ENCODE results near the gene RAI14.

RAI14 gene

GRCh38 chr5:34832568-34832967 lies 176.4 kb downstream of the RAI14 start:
- DNase-seq, result no peak

- DNase-seq, result no peak
Measured at GRCh38 chr5:34833090-34833489, 177.0 kb downstream of the RAI14 start.

DNA sequence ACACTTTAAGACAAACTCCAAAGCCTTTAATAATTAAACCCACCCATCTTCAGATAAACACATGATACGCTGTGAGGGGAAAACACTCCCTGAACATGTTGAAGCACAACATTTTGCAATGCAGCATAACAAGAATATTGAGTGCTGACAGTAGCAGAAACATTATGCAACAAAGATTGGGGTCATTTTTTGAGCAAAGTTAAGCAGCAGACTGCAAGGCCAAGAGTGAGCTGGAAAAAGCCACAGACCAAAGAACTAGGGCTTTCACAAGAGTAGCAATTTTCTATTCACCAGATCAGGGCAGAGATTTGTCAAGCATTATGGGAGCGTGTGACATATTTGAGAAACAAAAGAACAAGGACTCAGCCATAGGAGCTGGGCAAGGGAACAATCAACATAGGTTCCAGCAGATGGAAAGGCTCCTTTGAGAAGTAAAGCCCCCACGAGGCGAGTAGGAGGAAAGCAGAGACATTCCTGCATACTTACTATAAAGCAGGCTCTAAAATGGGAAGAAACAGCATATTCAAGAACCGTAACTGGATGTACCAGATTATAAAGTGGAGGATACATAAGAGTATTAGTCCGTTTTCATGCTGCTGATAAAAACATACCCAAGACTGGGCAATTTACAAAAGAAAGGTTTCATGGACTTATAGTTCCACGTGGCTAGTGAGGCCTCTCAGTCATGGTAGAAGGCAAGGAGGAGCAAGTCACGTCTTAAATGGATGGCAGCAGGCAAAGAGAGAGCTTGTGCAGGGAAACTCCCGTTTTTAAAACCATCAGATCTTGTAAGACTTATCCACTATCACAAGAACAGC lies 178.1 kb downstream of the RAI14 start:
- DNase-seq, result no peak

GRCh38 chr5:34834794-34835089 lies 178.6 kb downstream of the RAI14 start:
- DNase-seq, result no peak

DNA sequence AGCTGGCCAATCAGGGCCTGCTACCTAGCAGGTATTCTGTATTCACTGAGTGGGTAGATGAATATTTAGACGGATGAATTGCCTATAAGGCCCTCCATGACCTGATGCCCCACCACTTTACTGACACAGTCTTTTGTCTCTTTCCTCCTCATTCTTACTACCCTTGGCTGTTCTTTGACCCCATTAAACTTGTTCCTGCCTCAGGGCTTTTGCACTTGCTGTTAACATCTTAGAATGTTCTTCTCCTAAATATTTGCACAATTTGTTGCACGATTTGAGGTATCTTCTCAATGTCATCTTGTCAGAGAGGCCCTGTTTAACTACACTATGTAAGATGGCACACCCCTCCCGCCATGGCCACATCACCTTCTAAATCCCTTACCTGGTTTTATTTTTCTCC lies 179.5 kb downstream of the RAI14 start:
- no peak for DNase-seq

- peak; percentile 95 for DNase-seq
Measured at GRCh38 chr5:34838785-34839714, 182.9 kb downstream of the RAI14 start, which contains the start of gene TTC23L. TTC23L (plus strand) TSS chr5:34839164; CDS start chr5:34840672, 1,508 bp downstream.

DNA sequence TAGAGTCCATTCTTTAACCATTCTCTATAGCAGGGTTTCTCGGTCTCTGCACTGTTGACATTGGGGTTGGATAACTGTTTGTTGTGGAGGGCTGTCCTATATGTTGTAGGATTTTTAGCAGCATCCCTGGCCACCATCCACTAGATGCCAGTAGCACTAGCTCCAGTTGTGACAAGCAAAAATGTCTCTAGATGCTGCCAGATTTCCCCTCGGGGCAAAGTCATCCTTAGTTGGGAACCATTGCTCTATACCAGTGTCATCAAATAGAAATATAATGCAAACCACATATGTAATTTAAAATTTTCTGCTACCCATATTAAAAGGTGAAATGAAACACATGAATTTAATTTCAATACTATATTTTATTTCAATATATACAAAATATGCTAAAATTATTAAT lies 185.7 kb downstream of the RAI14 start:
- DNase-seq, result no peak

GRCh38 chr5:34842554-34842953 lies 186.4 kb downstream of the RAI14 start:
- no peak for DNase-seq

DNA sequence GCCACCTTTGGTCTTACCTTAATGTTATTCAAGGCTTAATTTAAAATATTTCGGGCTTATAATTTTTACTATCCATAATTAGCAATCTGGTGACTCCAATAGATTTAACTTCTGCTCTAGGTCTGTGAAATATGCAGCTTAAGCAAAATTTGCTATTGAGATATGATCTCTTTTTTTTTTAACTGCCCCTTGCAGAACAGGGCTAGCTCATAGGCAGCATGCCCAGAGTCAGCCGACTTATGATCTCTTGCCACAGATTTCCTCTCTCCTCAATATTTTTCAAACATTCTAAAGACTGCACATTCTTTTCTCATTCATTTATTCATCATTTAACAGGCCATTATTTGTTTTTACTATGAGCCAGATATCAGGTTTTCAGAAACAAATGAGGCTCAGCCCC lies 187.4 kb downstream of the RAI14 start:
- DNase-seq, result no peak

DNA sequence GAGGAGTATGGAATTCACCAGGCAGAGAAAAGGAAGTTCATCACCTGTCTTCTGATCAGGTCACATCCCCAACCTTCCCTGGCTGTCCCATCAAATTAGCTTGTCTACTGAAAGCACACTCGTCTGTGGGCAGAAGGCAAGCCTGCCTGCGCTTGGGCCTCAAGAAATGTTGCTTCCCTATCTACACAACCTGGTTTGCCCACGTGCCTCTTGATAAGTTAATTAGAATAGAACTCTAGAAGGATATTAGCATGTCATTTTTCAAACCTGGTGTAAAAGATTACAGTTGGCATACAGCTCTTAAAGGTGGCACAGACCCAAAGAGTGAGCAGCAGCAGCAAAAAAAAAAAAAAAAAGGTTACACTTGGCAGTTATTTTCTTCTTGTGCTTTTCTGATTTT lies 188.0 kb downstream of the RAI14 start:
- DNase-seq, result no peak

DNA sequence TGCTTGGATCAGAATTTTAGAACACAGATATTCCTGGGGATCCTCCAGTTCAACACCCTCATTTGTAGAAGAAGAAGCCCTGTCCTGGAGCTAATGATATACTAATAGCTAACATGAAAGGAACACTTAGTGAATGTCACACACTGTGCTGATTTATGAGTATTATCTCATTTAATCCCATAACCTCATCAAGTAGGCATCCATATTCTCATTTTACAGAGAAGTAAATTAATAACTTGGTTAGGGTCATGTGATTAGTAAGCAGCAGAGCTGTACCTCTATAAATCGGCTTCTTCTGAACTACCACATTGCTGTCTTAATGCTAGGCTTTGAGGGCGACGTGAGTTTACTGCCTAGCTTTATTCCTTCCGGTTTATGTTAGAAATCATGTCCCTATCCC lies 188.9 kb downstream of the RAI14 start:
- no peak for DNase-seq

DNA sequence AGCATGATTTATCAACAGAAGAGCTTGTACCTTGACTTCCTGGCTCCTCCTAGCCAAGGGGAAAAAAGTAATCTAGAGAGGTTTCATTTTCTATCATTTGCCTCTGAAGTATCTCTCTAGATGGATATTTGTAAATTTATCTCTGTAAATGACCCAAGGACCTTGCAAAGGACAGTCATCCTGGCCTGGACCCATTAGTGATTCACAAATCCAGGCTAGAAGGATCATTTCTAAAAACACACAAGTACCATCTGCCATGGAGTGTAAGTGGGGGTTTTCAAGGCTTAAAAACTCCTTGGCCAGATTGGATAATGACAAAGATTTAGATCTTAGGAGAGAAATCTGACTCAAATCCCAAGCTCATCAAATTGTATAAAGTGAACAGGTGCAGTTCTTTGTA lies 190.9 kb downstream of the RAI14 start:
- no peak for DNase-seq

DNA sequence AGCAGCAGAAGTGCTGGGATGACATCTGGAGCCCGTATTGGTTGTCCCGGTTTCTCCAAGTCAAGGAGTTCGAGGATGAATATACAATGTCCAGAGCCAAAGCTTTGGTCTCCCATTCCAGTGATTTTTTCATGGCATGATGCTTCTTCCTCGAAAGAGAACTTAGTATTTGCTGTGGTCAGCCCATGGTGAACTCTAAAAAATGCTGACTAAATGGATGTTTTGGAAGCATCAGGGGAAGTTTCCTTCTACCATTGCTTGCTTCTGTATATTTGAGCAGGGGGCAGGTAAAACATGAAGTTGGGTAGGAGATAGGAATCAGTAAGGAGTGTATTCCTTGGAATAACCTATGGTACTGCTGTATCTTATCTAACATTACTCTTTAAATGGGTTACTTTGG lies 191.4 kb downstream of the RAI14 start:
- no peak for DNase-seq

DNA sequence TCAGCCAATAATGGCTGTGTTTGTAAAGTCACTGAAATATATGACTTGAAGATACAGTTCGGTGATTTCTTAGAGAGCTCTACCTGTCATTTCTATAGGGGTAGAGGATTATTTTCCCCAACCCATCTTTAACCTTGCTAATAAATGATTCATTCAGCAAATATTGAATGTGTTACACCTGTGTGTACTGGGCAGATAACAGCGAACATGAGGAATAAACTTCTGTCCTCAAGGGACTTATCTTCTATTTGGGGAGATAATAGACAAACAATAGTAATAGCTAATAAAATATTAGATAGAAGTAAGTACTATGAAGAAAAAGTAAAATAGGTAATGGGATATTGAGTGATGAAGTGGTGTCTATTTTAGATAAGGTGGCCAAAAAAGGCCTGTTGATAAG lies 192.1 kb downstream of the RAI14 start:
- no peak for DNase-seq

GRCh38 chr5:34849253-34849652 lies 193.1 kb downstream of the RAI14 start:
- DNase-seq, result no peak

- peak; percentile 61 for DNase-seq
Measured at GRCh38 chr5:34854459-34855174, 198.5 kb downstream of the RAI14 start.

DNA sequence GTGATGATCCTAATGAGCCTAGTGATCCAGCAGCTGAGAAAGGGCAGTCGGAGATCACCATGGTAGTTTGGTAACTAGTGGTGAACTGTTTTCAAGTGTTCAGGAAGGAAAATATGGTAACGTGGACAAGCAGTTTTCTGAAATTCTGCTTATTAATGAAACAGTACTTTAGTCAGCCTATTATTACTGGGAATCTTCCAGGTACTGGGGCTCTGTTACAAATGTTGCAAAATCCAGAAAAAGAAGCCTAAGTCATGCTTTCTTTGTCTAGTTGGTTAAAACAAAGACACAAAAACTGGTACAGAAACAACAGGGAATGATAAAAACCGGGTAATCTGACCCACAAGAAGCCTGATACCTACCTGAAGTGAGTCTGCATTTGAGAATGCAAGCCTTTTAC lies 201.0 kb downstream of the RAI14 start:
- no peak for DNase-seq

- DNase-seq, result no peak
Measured at GRCh38 chr5:34857894-34858293, 201.8 kb downstream of the RAI14 start.

GRCh38 chr5:34858790-34859189 lies 202.7 kb downstream of the RAI14 start:
- no peak for DNase-seq

DNA sequence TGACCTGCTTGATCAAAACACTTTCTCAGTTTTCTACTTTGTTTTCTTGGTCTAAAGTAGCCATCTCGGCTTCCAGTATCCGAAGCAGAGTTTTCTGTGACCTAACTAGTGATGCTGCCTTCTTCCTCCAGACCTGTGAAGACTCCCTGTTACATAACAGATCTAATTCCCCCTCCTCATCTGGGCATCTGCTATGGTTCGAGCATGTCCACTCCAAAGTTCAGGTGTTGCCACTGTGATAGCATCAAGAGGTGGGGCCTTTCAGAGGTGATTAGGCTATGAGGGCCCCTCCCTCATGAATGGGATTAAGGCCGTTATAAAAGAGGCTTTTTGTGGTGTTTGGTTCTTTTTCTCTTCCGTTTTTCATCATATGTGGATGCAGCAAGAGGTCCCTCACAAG lies 203.1 kb downstream of the RAI14 start:
- DNase-seq, result no peak

GRCh38 chr5:34863946-34864345 lies 207.8 kb downstream of the RAI14 start:
- DNase-seq, result no peak

DNA sequence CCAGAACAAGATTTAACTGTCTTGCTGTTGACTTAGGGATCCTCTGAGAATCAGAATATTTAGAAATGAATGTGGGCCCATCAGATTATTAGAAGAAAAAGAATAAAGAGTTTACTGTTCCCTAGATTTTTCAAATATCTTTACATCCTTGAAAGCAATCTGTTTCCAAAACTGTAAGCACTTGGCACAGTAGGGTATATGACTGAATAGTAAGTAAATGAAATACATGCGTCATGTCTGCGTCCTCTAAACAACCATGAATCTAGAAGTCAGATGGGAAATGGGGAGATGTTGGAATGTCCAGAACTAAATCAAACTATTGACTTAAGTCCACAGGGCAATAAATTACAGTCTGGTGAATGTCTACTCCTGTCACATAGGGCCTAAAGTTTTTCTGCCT lies 209.0 kb downstream of the RAI14 start:
- no peak for DNase-seq

- DNase-seq, result no peak
Measured at GRCh38 chr5:34866989-34867471, 210.9 kb downstream of the RAI14 start.

All from NCI-H1105 (cell line).